Glomerular visceral epithelial cell (primary cell): Measurements from ENCODE around the gene TPMT.
"Not testable (repeated sequence)": the region's sequence is repeated elsewhere in the genome, so short reads cannot be mapped to it uniquely, and the experiment has no call there.

Experiments
- DNase-seq: peaks from one replicate; pipeline ENCODE4 v3.0.0-alpha.2; 2016; ENCODE audit errors: extremely low spot score

Gene TPMT

DNA sequence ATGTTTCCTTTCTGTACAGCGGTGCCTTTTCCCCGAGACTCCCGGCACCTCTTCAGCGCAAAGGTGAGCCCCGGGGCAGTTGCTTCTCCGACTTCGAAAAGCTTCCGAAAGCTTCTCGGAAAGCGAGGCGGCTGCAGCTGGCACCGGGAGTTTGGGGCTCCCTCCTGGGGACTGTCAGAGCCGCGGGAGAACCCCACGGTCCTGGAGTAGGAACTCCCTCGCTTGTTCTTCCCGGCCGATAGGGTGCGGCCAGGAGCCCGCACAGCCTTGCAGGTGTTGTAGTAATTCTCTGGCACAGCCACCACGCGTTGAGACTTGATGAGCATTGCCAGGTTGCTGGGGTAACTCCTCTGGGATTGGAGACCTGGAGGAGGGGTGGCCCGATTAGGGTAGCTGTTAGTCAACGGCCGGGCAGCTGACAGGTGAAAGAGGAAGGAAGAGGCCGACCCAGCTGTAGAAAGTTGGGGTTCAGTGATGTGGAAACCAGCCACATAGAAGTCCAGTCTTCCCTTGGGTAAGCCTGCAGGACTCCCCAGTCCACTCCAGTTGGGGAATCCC, 1.1 kb upstream of the TPMT start:
- DNase-seq: peak; percentile 74

GRCh38 chr6:18155150-18155863, 430 bp upstream of the TPMT start, which contains the start of gene KDM1B:
Gene KDM1B (plus strand): TSS chr6:18155422. CDS start chr6:18159896, 4,474 bp downstream.
- DNase-seq: peak; percentile 99

DNA sequence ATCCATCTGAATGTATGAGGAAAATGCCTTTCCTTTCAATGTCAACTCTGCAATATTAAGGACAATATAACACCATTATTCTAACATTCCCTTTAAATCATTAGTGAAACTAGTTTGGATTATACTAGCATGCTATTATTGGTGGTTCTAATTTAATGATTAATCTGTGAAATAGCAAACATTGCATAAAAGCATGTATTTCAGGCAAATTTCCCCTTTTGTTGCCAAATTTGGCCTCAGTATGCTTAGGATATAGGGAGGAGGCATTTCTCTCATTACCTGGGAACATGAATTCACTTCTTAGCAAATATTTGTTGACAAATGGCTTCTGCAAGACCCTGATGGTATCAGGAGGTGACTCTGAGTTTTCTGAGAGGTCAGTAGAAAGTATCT, 1.6 kb downstream of the TPMT start:
- no peak for DNase-seq

GRCh38 chr6:18151801-18152200, 3.1 kb downstream of the TPMT start:
- no peak for DNase-seq

DNA sequence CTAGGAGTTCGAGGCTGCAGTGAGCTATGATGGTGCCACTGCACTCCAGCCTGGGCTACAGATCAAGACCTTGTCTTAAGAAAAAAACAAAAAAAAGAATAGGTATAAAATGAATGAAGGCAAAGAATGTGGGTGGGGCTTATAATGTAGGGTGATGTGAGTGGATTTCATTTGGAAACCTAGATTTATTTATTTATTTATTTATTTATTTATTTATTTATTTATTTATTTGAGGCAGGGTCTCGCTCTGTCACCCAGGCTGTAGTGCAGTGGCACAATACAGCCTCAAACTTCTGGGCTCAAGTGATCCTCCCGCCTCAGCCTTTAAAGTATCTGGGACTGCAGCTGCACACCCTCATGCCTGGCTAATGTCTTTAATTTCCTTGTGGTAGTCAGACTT, 3.5 kb downstream of the TPMT start:
- DNase-seq: not testable (repeated sequence)

GRCh38 chr6:18148304-18149025, 6.4 kb downstream of the TPMT start:
- peak; percentile 91 for DNase-seq

DNA sequence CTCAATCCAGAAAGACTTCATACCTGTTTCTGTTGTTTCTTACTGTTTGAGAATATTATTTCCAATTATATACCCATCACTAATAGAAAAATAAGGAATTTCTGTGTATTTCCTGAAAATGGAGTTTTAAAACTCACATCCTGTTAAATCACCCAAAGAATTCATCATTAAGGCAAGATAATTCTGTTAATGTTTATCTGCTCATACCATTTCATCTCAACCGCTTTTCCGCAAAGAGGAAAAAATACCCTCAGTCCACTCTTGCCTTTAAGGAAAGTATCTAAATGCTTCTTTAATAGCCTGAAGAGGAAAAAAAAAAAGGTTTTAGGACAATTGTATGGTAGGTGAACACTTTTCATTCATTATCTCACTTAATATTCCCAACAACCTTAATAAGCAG, 7.3 kb downstream of the TPMT start:
- DNase-seq: peak; percentile 27

DNA sequence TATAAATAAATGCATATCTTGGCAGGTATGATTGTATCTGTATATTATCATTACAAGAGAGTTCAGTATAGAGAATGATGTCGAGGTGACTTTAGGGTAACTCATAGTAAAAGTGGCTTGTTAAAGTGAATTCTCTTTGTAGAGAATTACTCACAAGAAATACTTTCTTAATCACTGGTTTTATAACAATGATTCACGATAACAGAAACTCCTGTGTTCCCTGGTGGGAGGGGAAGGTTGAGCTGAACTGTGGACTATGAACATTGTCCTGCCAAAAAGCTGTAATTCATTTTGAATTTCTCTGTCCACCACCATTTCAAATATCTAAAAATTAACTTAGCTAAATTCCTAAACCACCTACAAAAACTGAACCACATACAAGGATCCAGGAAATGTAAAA, 7.7 kb downstream of the TPMT start:
- DNase-seq: peak; percentile 45

GRCh38 chr6:18142591-18142861, 12.4 kb downstream of the TPMT start:
- DNase-seq: no peak

GRCh38 chr6:18141805-18142590, 12.9 kb downstream of the TPMT start:
- no peak for DNase-seq

GRCh38 chr6:18139935-18140621, 14.8 kb downstream of the TPMT start:
- no peak for DNase-seq

GRCh38 chr6:18138906-18139305, 16.0 kb downstream of the TPMT start:
- DNase-seq: no peak

DNA sequence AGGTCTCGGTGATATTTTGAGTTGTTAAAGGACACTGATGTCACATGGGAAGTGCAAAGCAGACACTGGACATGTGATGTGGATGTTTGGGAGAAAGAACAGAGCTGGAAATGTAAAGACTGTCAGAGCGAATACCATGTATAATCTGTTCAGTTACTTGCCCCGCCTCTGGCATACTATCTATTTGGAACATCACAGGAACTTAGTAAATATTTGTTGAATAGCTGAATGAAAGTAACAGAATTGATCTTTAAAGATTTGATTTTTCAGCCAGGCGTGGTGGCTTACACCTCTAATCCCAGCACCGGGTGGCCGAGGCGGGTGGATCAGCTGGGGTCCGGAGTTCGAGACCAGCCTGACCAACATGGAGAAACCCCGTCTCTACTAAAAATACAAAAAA, 18.6 kb downstream of the TPMT start:
- no peak for DNase-seq

DNA sequence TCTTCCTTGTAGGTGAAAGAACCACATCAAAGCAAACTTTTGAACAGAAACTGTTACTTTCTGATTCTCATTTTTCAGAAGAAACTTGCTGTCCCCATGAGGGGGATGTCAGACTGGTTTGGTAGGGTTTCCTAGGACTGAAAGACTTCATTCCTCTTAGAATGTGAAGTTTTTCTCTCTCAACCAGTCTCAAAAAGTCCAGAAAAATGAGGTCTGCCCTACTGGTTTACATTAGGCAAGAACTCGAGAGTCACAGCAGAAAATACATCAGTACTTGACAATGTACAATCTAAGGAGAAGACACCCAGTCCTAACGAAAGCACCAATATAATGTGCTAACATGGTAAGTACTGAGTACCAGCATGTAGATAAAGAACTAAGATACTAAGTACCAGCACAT, 19.7 kb downstream of the TPMT start:
- no peak for DNase-seq

DNA sequence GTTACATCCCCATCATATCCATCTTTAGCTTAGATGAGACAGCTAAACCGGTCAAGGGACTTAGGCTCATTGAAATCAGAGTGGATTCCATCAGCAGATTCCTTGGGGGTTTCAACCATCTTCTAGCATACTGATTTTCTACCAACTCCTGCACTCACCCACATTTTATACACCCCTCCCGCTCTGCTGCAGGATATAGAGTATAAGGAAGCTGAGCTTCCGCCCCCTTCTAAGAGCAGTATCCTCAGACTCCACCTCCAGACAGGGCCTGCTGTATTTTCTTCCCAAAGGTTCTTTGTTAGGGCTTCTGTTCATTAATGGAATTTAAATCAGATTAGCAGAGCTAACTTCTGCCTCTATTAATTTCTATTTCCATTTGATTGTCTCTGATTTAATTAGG, 22.5 kb downstream of the TPMT start:
- DNase-seq: no peak

DNA sequence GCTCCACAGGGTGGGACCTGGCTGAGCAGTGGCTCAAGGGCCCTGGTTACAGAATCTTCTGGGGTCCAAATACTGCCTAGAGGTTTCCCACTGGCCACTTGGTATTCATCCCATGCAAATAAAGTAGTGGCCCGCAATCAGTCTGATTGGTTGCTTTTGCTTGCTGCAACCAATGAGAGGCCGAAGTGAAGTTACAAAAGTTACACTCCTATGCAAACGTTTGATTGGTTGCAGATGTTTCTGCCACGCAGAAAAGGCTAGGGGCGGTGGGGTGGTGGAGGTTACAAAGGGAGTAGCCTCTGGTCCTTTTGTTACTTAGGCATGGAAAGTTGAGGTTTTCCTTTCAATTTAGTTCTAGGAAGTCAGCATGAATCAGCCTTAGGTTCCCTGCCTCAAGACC, 28.8 kb downstream of the TPMT start:
- no peak for DNase-seq

- peak; percentile 75 for DNase-seq
Measured at GRCh38 chr6:18122128-18123093, 32.5 kb downstream of the TPMT start, which contains the start of gene NHLRC1. Gene NHLRC1 (minus strand): TSS chr6:18122677. CDS start chr6:18122606, 71 bp downstream.

GRCh38 chr6:18121580-18122127, 33.2 kb downstream of the TPMT start:
- no peak for DNase-seq

DNA sequence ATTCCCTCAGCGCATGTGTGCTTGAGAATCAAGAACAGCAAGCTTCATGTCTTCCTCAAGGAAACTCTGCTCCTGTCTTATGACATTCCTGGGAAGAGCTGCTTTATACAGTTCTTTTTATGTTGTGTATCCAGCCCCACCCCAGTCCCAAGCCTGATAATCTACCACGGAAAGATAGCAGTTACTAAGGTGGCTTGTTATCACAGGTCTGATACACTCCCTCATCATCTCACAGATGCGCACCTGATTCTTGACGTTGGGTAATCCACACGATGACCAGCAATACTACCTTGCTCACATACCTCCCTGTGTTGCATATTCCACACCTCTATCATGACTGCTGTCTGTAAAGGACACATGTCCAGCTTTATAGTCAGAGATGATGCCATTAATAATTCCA, 35.6 kb downstream of the TPMT start:
- no peak for DNase-seq

GRCh38 chr6:18118330-18118729, 36.5 kb downstream of the TPMT start:
- no peak for DNase-seq
